Transverse colon (tissue), 4 donors: ENCODE results near the gene FBXW10B. TPM values are rescaled to one million over a fixed set of nuclear protein-coding genes. Genes with fewer than 3 reads are reported as not detected.

ENCODE experiments used
- DNase-seq: peaks from one replicate; pipeline ENCODE4 v3.0.0-alpha.2; 2019
- H3K27ac ChIP-seq, 4 donors: fragments of 200-600 bp; sonication (generic); 2 replicates each; pipeline ENCODE4 v1.5.1; 2016 to 2018; ENCODE audit warnings: inconsistent platforms in 4 of 4
- H3K27me3 ChIP-seq: fragments of 200-600 bp; sonication (generic); 2 replicates; pipeline ENCODE4 v1.5.1; 2017; ENCODE audit warnings: inconsistent platforms
- H3K36me3 ChIP-seq, 4 donors: fragments of 200-600 bp; sonication (generic); 2 replicates each; pipeline ENCODE4 v1.5.1; 2017 to 2019; ENCODE audit warnings: inconsistent platforms in 4 of 4
- H3K4me1 ChIP-seq, 4 donors: fragments of 200-600 bp; sonication (generic); 2 replicates each; pipeline ENCODE4 v1.5.1; 2017 to 2020; ENCODE audit warnings: inconsistent platforms in 4 of 4
- H3K4me3 ChIP-seq, 4 donors: fragments of 200-600 bp; sonication (generic); 1 replicate in 1 of 4; 2 replicates in 3 of 4; pipeline versions ENCODE4 v1.5.1 to v1.6.1; 2017 to 2019; ENCODE audit warnings: inconsistent platforms in 4 of 4
- H3K9me3 ChIP-seq, 2 donors: fragments of 200-600 bp; sonication (generic); 2 replicates each; pipeline ENCODE4 v1.5.1; 2017 to 2019; ENCODE audit warnings: inconsistent platforms in 2 of 2
- EP300 ChIP-seq: sonication (generic); formaldehyde crosslinking; IDR thresholded peaks from one replicate; pipeline ENCODE4 v1.6.1; 2017; ENCODE audit warnings: antibody characterized with exemption, low read depth
- POLR2A ChIP-seq: fragments of 450-650 bp; IDR thresholded peaks from one replicate; pipeline ENCODE4 v1.6.1; 2016; ENCODE audit warnings: antibody characterized with exemption, mild to moderate bottlenecking, moderate library complexity
- POLR2AphosphoS5 ChIP-seq, 3 donors: sonication (generic); formaldehyde crosslinking; IDR thresholded peaks; one replicate each; pipeline ENCODE4 v1.6.1; 2016; ENCODE audit warnings: antibody characterized with exemption in 3 of 3
- WGBS, 2 donors: methylation state at CpG; one replicate each; pipeline ENCODE4 v1.1.5; 2018; ENCODE audit warnings: low coverage in 1 of 2; 5-methylcytosine and 5-hydroxymethylcytosine counted together
- in situ Hi-C, 4 donors: fragments of 200-750 bp; cut with MboI; loops; one replicate each; pipeline versions ENCODE4 v1.15.0 to v1.15.1; 2017; ENCODE audit warnings: low sequenced_read_pairs in 3 of 4, low pct_ligation_motif_present in 1 of 4, low pct_unique_long_range_greater_than_20kb in 1 of 4
- intact Hi-C: fragments of 100-400 bp; cut with DNase I; formaldehyde crosslinking; loops from one replicate; pipeline ENCODE4 v1.15.1; 2023; ENCODE audit warnings: low total_unique reads
- total RNA-seq, 4 donors: library from RNA; depleted of rRNA; stranded (reverse); fragments of >200 nt; gene quantifications; one replicate each; pipeline ENCODE4 v1.1.0, GENCODE V29; 2016
- TF ChIP-seq, protein P1 (sequence below), 5 experiments: fragments of 200-600 bp in 3 of 5; fragments of 450-650 bp in 2 of 5; sonication (generic) in 3 of 5; IDR thresholded peaks; 1 replicate in 2 of 5; 2 replicates in 3 of 5; pipeline ENCODE4 v1.5.1; 2016 to 2017; ENCODE audit warnings: antibody characterized with exemption in 5 of 5, inconsistent platforms in 3 of 5, mild to moderate bottlenecking in 2 of 5, moderate library complexity in 1 of 5

FBXW10B gene
- total RNA-seq, 4 donors from 2014 or later = 0.82 TPM; not detected in 3

DNA sequence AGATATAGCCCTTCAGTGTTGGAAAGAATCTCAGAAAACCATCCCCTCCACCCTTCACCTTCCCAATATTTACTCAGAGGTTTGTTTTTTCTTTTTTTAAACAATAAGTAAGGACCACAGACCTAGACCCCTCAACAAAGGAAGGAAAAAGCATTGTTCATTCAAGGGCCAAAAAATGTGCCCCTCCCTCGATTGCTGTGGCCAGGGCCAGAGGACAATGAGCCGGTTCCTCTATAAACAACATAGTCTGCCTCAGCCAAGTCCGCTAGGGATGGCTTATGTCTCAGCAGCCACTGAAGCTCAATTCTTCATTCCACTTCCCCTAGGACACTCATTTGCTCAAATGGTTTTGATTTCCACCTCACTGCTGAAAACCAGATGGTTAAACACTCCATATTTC lies 40.6 kb upstream of the FBXW10B start:
- intact Hi-C loops (no loop called here), in situ Hi-C loops (no loop called here)
- no peak for DNase-seq
- TF ChIP-seq, protein P1, sequence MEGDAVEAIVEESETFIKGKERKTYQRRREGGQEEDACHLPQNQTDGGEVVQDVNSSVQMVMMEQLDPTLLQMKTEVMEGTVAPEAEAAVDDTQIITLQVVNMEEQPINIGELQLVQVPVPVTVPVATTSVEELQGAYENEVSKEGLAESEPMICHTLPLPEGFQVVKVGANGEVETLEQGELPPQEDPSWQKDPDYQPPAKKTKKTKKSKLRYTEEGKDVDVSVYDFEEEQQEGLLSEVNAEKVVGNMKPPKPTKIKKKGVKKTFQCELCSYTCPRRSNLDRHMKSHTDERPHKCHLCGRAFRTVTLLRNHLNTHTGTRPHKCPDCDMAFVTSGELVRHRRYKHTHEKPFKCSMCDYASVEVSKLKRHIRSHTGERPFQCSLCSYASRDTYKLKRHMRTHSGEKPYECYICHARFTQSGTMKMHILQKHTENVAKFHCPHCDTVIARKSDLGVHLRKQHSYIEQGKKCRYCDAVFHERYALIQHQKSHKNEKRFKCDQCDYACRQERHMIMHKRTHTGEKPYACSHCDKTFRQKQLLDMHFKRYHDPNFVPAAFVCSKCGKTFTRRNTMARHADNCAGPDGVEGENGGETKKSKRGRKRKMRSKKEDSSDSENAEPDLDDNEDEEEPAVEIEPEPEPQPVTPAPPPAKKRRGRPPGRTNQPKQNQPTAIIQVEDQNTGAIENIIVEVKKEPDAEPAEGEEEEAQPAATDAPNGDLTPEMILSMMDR (IDR thresholded peaks at IDR 0.05) = no peak
- no peak for TF ChIP-seq POLR2A
- TF ChIP-seq POLR2AphosphoS5 (IDR thresholded peaks at IDR 0.05) = no peak
- no peak for TF ChIP-seq EP300
- no peaks in the 10 kb centered on the region for H3K36me3 ChIP-seq
- no peak overlapping the region for H3K27ac ChIP-seq
- no peaks in the 10 kb centered on the region for H3K9me3 ChIP-seq
- no peaks in the 10 kb centered on the region for H3K27me3 ChIP-seq
- no peak overlapping the region for H3K4me3 ChIP-seq
- 82 to 93% methylated on average over 2 to 3 of the region's 3 CpGs for WGBS, 2 donors
- no peaks in the 10 kb centered on the region for H3K4me1 ChIP-seq

DNA sequence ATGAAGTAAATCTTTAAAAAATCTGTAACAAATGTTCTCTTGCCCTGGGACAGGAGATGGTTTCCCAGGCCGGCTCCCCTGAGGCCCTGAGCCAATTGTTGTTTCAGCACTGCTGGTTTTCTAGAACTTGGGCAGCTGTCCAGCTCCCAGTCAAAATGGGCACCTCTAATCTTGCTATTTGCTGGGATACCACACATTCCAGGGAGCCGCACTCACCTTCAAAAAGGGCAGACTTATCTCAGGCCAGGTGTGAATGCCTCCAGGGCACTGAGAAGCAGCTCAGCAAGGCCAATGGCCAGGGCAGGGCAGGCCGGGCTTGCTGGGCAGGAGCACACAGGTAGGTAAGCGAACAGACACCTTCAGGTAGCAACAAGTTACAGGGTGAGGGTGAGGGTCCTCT lies 40.2 kb upstream of the FBXW10B start:
- no peak for DNase-seq
- intact Hi-C loops = no loop called here
- in situ Hi-C loops = no loop called here

DNA sequence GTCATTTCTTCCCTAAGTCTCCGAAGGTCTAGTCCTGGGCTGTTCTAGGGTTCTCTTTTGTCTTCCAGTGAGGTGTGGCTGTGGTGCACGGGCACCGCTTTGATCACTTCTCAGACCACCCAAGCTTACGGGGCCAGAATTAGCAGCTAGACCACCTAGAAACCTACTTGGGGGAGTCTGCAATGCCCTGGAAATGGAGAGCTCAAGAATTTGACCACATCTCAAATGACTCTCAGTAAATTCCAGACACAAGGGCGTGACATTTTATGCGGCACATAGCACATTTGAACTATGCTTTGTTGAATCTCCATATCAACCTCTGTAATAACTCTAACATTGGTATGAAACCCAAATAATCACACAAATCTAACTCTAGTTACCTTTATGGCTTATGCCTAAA lies 39.7 kb upstream of the FBXW10B start:
- Histone ChIP-seq H3K9me3 (no peaks in the 10 kb centered on the region), H3K4me3 (no peak overlapping the region), H3K27me3 (no peaks in the 10 kb centered on the region), H3K4me1 (peaks cover 0 to 3% (median 0%) of the 10 kb centered on the region in 4 donors), H3K36me3 (no peaks in the 10 kb centered on the region), H3K27ac (no peak overlapping the region)
- intact Hi-C loops = no loop called here
- in situ Hi-C loops = no loop called here
- 95 to 100% methylated on average over 2 to 6 of the region's 6 CpGs for WGBS, 2 donors
- DNase-seq = no peak
- TF ChIP-seq POLR2AphosphoS5 (IDR thresholded peaks at IDR 0.05) = no peak
- TF ChIP-seq POLR2A = no peak
- TF ChIP-seq, protein P1 (IDR thresholded peaks at IDR 0.05) = no peak
- no peak for TF ChIP-seq EP300

More for the DNA sequence above, 40.2 kb upstream of the FBXW10B start:
- Histone ChIP-seq H3K4me1 (peaks cover 0 to 3% (median 0%) of the 10 kb centered on the region in 4 donors), H3K27me3 (no peaks in the 10 kb centered on the region), H3K4me3 (no peak overlapping the region), H3K9me3 (no peaks in the 10 kb centered on the region), H3K27ac (no peak overlapping the region), H3K36me3 (no peaks in the 10 kb centered on the region)
- 82 to 100% methylated on average over 1 to 4 of the region's 4 CpGs for WGBS, 2 donors
- TF ChIP-seq POLR2A = no peak
- TF ChIP-seq, protein P1 (IDR thresholded peaks at IDR 0.05) = no peak
- no peak for TF ChIP-seq POLR2AphosphoS5 (IDR thresholded peaks at IDR 0.05)
- no peak for TF ChIP-seq EP300

DNA sequence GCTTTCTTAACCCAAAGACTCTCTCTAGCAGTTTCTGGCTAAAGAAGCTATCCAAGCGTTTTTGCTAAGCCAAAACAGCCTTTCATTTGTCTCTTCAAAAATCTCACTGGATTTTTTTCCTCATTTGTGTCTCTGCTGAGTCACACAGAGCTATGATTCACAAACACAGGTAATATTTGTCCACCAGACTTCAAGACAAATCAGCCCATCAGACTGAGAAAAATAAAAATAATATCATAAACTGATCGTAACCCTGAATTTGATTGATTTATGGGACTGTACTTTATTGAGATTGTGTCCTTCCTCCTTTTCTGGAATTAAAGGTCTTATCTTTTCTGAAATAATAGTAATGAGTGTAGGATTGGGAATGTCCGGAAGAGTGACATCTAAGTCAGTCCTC lies 38.8 kb upstream of the FBXW10B start:
- H3K27me3 ChIP-seq = no peaks in the 10 kb centered on the region
- peaks cover 0 to 3% (median 0%) of the 10 kb centered on the region in 4 donors for H3K4me1 ChIP-seq
- intact Hi-C loops (no loop called here), in situ Hi-C loops (no loop called here)
- H3K4me3 ChIP-seq = no peak overlapping the region
- H3K9me3 ChIP-seq = no peaks in the 10 kb centered on the region
- no peak for DNase-seq
- no peak overlapping the region for H3K27ac ChIP-seq
- H3K36me3 ChIP-seq = no peaks in the 10 kb centered on the region
- TF ChIP-seq, protein P1 (IDR thresholded peaks at IDR 0.05) = no peak
- TF ChIP-seq POLR2A = no peak
- TF ChIP-seq EP300 = no peak
- no peak for TF ChIP-seq POLR2AphosphoS5 (IDR thresholded peaks at IDR 0.05)
- WGBS, 2 donors = 83 to 100% methylated on average over 1 to 3 of the region's 3 CpGs
